Heart left ventricle (tissue), 16 donors: ENCODE results near the gene ESPN. TPM values are rescaled to one million over a fixed set of nuclear protein-coding genes. Genes with fewer than 3 reads are reported as not detected.
A peak's percentile ranks its signal among the peaks of the same experiment; 100 is the strongest.

Source experiments
- ATAC-seq, 4 donors: fragments of 200-7000 bp; cut with Tn5 transposase; one replicate each; pipeline ENCODE4 v1.9.1; 2020 to 2022; ENCODE audit warnings: moderate library complexity in 4 of 4, mild to moderate bottlenecking in 3 of 4, moderate number of reproducible peaks in 1 of 4
- DNase-seq, 5 donors: peaks; one replicate each; pipeline ENCODE4 v3.0.0-alpha.2; 2020
- H3K27ac ChIP-seq, 12 donors: fragments of 200-600 bp; sonication (generic) in 4 of 12; one replicate each; pipeline versions ENCODE4 v1.5.0 to v1.8.0; 2016 to 2022; ENCODE audit warnings: mild to moderate bottlenecking in 2 of 12
- H3K27me3 ChIP-seq, 9 donors: fragments of 200-600 bp; sonication (generic) in 2 of 9; one replicate each; pipeline versions ENCODE4 v1.5.1 to v1.8.0; 2016 to 2022; ENCODE audit warnings: mild to moderate bottlenecking in 3 of 9
- H3K36me3 ChIP-seq, 9 donors: fragments of 200-600 bp; sonication (generic) in 2 of 9; one replicate each; pipeline versions ENCODE4 v1.5.0 to v1.8.0; 2018 to 2022; ENCODE audit warnings: mild to moderate bottlenecking in 2 of 9
- H3K4me1 ChIP-seq, 12 donors: fragments of 200-600 bp; sonication (generic) in 4 of 12; one replicate each; pipeline versions ENCODE4 v1.5.0 to v1.8.0; 2016 to 2022; ENCODE audit warnings: mild to moderate bottlenecking in 3 of 12
- H3K4me3 ChIP-seq, 12 donors: fragments of 200-600 bp; sonication (generic) in 4 of 12; one replicate each; pipeline versions ENCODE4 v1.5.0 to v1.8.0; 2017 to 2022; ENCODE audit warnings: mild to moderate bottlenecking in 9 of 12, moderate library complexity in 4 of 12
- H3K9me3 ChIP-seq, 12 donors: fragments of 200-600 bp; sonication (generic) in 4 of 12; one replicate each; pipeline versions ENCODE4 v1.5.0 to v1.8.0; 2016 to 2022; ENCODE audit warnings: mild to moderate bottlenecking in 1 of 12
- CTCF ChIP-seq, 12 donors: fragments of 200-600 bp; sonication (generic) in 4 of 12; IDR thresholded peaks; one replicate each; pipeline versions ENCODE4 v1.5.0 to v1.8.0; 2018 to 2022; ENCODE audit warnings: antibody characterized with exemption in 12 of 12, mild to moderate bottlenecking in 5 of 12
- POLR2A ChIP-seq, 2 donors: fragments of 450-650 bp; IDR thresholded peaks; one replicate each; pipeline ENCODE4 v1.6.1; 2017; ENCODE audit warnings: antibody characterized with exemption in 2 of 2, mild to moderate bottlenecking in 2 of 2, moderate library complexity in 2 of 2
- WGBS, 4 donors: extraction: QIAGEN DNeasy Blood & Tissue Kit in 2 of 4; methylation state at CpG; one replicate each; pipeline versions ENCODE4 v1.1.5 to v1.1.7; 2013 to 2018; 5-methylcytosine and 5-hydroxymethylcytosine counted together
- intact Hi-C, 10 donors: fragments of 100-400 bp; cut with DNase I; formaldehyde crosslinking; loops; one replicate each; pipeline versions ENCODE4 v1.11.1 to v1.14.2; 2022
- polyA plus RNA-seq, 2 donors: library from polyadenylated mRNA; stranded (reverse); fragments of 200-250 nt; gene quantifications; one replicate each; pipeline ENCODE4 v1.2.3, GENCODE V29; 2013
- total RNA-seq, 9 donors: library from RNA; depleted of rRNA in 2 of 9; stranded (reverse); fragments of >200 nt in 2 of 9; fragmentation: NEBNext Ultra II Directional in 3 of 9; extraction: Animal tissue kit (Norgen Biotek cat#: 25700) in 3 of 9; gene quantifications; one replicate each; pipeline versions ENCODE4 v1.1.0 to v1.2.4, GENCODE V29; 2016 to 2023
- donor health status: ischemic (EF 13 %, LVEDD 7.1; RV severe dilation, severe dysfunction).
- donor health status: healthy with polysubstance abuse.
- donor health status: DM: no; HTN: yes; CAD: no.
- donor health status: DM: no; HTN: no; CAD: no.
- donor health status: ischemic (EF 25% LVEDD 6.9; RV normal size, moderate dysfunction).
- donor health status: ischemic (EF 25% LVEDD 5.7; RV mildly dilated, moderate dysfunction).
- donor health status: healthy.
- donor health status: DM: yes; HTN: yes; CAD: no.
- donor health status: ischemic (EF 35%, LVEDD 5.7; RV mildly dilated, moderate dysfunction).
- donor health status: nonischemic (EF 11% LVEDD 7.7; RV severe dilation, severe dysfunction).
- donor health status: DM: yes; HTN: yes; CAD: no.
- donor health status: PGD.
- donor health status: ischemic (EF 29% LVEDD 5.4; RV normal size, mild dysfunction).
- donor health status: nonischemic (EF 23%, LVEDD 6.1; RV moderate dilation, normal function).

The ESPN gene
- total and polyA plus RNA-seq, 11 donors = 0.10 to 1.3 (median 0.21) TPM; not detected in 6

- no peaks in the 10 kb centered on the region for H3K36me3 ChIP-seq
- ATAC-seq (no peak), DNase-seq (peak in 1 of 5 donors; percentile 3)
- TF ChIP-seq POLR2A (IDR thresholded peaks at IDR 0.05) = no peak
- TF ChIP-seq CTCF (IDR thresholded peaks at IDR 0.05) = no peak
- intact Hi-C loops = loop anchor here in 6 of 10 donors (2.0 to 10.0 kb wide), 6 partner anchors 46 to 163 kb away; partner anchors contain the start of gene HES3 (in 1 of the 6)
- no peak overlapping the region for H3K27ac ChIP-seq
- H3K9me3 ChIP-seq = no peaks in the 10 kb centered on the region
- H3K4me3 ChIP-seq = no peak overlapping the region
- no peaks in the 10 kb centered on the region for H3K4me1 ChIP-seq
- 78 to 83% (median 82%) methylated on average over 6 of the region's 6 CpGs for WGBS, 4 donors
- H3K27me3 ChIP-seq = peaks cover 0 to 29% (median 5%) of the 10 kb centered on the region in 9 donors
These were observed 16.6 kb upstream of the ESPN start for GRCh38 chr1:6408023-6408422.

- H3K4me1 ChIP-seq = no peaks in the 10 kb centered on the region
- H3K36me3 ChIP-seq = no peaks in the 10 kb centered on the region
- ATAC-seq (no peak), DNase-seq (peak in 1 of 5 donors; percentile 4)
- TF ChIP-seq POLR2A (IDR thresholded peaks at IDR 0.05) = no peak
- no peak for TF ChIP-seq CTCF (IDR thresholded peaks at IDR 0.05)
- H3K27ac ChIP-seq = no peak overlapping the region
- H3K27me3 ChIP-seq = peaks cover 0 to 38% (median 7%) of the 10 kb centered on the region in 9 donors
- H3K9me3 ChIP-seq = no peaks in the 10 kb centered on the region
- intact Hi-C loops = loop anchor here in 6 of 10 donors (2.0 to 10.0 kb wide), 6 partner anchors 47 to 164 kb away; partner anchors contain the start of gene HES3 (in 1 of the 6)
- WGBS, 4 donors = 91 to 95% (median 92%) methylated on average over 4 of the region's 4 CpGs
- no peak overlapping the region for H3K4me3 ChIP-seq
These were observed 15.5 kb upstream of the ESPN start for GRCh38 chr1:6409053-6409452.

- Histone ChIP-seq H3K4me3 (no peak overlapping the region), H3K9me3 (no peaks in the 10 kb centered on the region), H3K4me1 (peaks cover 0 to 5% (median 0%) of the 10 kb centered on the region in 12 donors), H3K36me3 (no peaks in the 10 kb centered on the region), H3K27me3 (peaks cover 1 to 45% (median 12%) of the 10 kb centered on the region in 9 donors), H3K27ac (no peak overlapping the region)
- TF ChIP-seq POLR2A (IDR thresholded peaks at IDR 0.05) (no peak), CTCF (IDR thresholded peaks at IDR 0.05) (no peak)
- ATAC-seq = no peak
- WGBS, 4 donors = 90 to 93% (median 91%) methylated on average over 6 of the region's 6 CpGs
- DNase-seq = no peak
- intact Hi-C loops = loop anchor here in 6 of 10 donors (2.0 to 10.0 kb wide), 6 partner anchors 47 to 165 kb away; partner anchors contain the start of gene HES3 (in 1 of the 6)
These were observed 14.8 kb upstream of the ESPN start for GRCh38 chr1:6409733-6410132.

- Histone ChIP-seq H3K4me1 (peaks cover 0 to 5% (median 0%) of the 10 kb centered on the region in 12 donors), H3K4me3 (no peak overlapping the region), H3K27me3 (peaks cover 4 to 46% (median 19%) of the 10 kb centered on the region in 9 donors), H3K9me3 (no peaks in the 10 kb centered on the region), H3K36me3 (no peaks in the 10 kb centered on the region), H3K27ac (no peak overlapping the region)
- 87 to 89% (median 89%) methylated on average over 13 of the region's 13 CpGs for WGBS, 4 donors
- ATAC-seq (no peak), DNase-seq (no peak)
- intact Hi-C loops = no loop called here
- no peak for TF ChIP-seq CTCF (IDR thresholded peaks at IDR 0.05)
- TF ChIP-seq POLR2A (IDR thresholded peaks at IDR 0.05) = no peak
These were observed 14.2 kb upstream of the ESPN start for GRCh38 chr1:6410248-6410893.
